SH-SY5Y (cell line): ENCODE measurements around the gene ACSS3.

ENCODE experiments used
- GATA2 ChIP-seq: IDR thresholded peaks from 2 replicates; pipeline ENCODE4 v1.6.1; 2011; ENCODE audit warnings: mild to moderate bottlenecking, low read depth, low read length
- GATA3 ChIP-seq: IDR thresholded peaks from 2 replicates; pipeline ENCODE4 v1.6.1; 2011; ENCODE audit warnings: low read depth, mild to moderate bottlenecking, low read length, moderate library complexity

Gene ACSS3

GRCh38 chr12:81077686-81078441, at the start of gene ACSS3:
ACSS3 (plus strand) TSS chr12:81078079; CDS start chr12:81078121, 42 bp downstream.
- no peak for TF ChIP-seq GATA2
- TF ChIP-seq GATA3 = no peak

- TF ChIP-seq GATA3 (no peak), GATA2 (no peak)
These were observed 43.0 kb upstream of the ACSS3 start for GRCh38 chr12:81034926-81035325.

GRCh38 chr12:81039231-81039630, 38.6 kb upstream of the ACSS3 start:
- TF ChIP-seq GATA2 (no peak), GATA3 (no peak)

GRCh38 chr12:81043979-81044740, 33.7 kb upstream of the ACSS3 start:
- no peak for TF ChIP-seq GATA2

- TF ChIP-seq GATA3 (no peak), GATA2 (no peak)
These were observed 7.0 kb upstream of the ACSS3 start for GRCh38 chr12:81070846-81071245.

- TF ChIP-seq GATA3 (no peak), GATA2 (no peak)
These were observed 2.3 kb upstream of the ACSS3 start for GRCh38 chr12:81075539-81075938.

GRCh38 chr12:81077329-81077685, 572 bp upstream of the ACSS3 start:
- TF ChIP-seq GATA3 = no peak
- no peak for TF ChIP-seq GATA2

- no peak for TF ChIP-seq GATA2
These were observed 754 bp downstream of the ACSS3 start for GRCh38 chr12:81078469-81079196.

- TF ChIP-seq GATA2 (no peak), GATA3 (no peak)
These were observed 1.6 kb downstream of the ACSS3 start for GRCh38 chr12:81079280-81080076.

GRCh38 chr12:81080431-81080983, 2.6 kb downstream of the ACSS3 start:
- TF ChIP-seq GATA2 = no peak
- TF ChIP-seq GATA3 = no peak

GRCh38 chr12:81081726-81082125, 3.8 kb downstream of the ACSS3 start:
- TF ChIP-seq GATA2 = no peak
- TF ChIP-seq GATA3 = no peak

- no peak for TF ChIP-seq GATA2
These were observed 5.1 kb downstream of the ACSS3 start for GRCh38 chr12:81083018-81083417.

- TF ChIP-seq GATA3 = no peak
- no peak for TF ChIP-seq GATA2
These were observed 6.1 kb downstream of the ACSS3 start for GRCh38 chr12:81083906-81084513.
